Measurements from ENCODE around the gene DTD1.

GRCh38 chr20:18695175-18695574 is 107.3 kb downstream of the DTD1 start:
- TF ChIP-seq EZH2 (IDR thresholded peaks at IDR 0.05; ENCODE audit: borderline replicate concordance, low read length) = no peak
- no peak for TF ChIP-seq CTCF (IDR thresholded peaks at IDR 0.05; ENCODE audit: low read length)
